ENCODE results near the gene CCDC33. TPM values are rescaled to one million over a fixed set of nuclear protein-coding genes. Genes with fewer than 3 reads are reported as not detected.

Gene CCDC33
- 1 to 10 TPM in 1 of 2 donors, not detected in 1; 1.5 TPM for total RNA-seq

GRCh38 chr15:74235962-74236361 is at the start of gene CCDC33:
Gene CCDC33 (plus strand): TSS chr15:74236326. CDS start chr15:74236720, 394 bp downstream.
- Histone ChIP-seq H3K27me3 (replicated peaks; ENCODE audit: insufficient read depth) (no peaks in the 10 kb centered on the region), H3K4me3 (no peak within 1 kb of the TSS), H3K36me3 (no peaks in the 10 kb centered on the region), H3K4me1 (replicated peaks) (peaks cover 5% of the 10 kb centered on the region), H3K9me3 (no peaks in the 10 kb centered on the region), H3K27ac (no peak within 1 kb of the TSS)
- TF ChIP-seq, protein P1, sequence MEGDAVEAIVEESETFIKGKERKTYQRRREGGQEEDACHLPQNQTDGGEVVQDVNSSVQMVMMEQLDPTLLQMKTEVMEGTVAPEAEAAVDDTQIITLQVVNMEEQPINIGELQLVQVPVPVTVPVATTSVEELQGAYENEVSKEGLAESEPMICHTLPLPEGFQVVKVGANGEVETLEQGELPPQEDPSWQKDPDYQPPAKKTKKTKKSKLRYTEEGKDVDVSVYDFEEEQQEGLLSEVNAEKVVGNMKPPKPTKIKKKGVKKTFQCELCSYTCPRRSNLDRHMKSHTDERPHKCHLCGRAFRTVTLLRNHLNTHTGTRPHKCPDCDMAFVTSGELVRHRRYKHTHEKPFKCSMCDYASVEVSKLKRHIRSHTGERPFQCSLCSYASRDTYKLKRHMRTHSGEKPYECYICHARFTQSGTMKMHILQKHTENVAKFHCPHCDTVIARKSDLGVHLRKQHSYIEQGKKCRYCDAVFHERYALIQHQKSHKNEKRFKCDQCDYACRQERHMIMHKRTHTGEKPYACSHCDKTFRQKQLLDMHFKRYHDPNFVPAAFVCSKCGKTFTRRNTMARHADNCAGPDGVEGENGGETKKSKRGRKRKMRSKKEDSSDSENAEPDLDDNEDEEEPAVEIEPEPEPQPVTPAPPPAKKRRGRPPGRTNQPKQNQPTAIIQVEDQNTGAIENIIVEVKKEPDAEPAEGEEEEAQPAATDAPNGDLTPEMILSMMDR (IDR thresholded peaks at IDR 0.05): no peak
- TF ChIP-seq POLR2AphosphoS5 (IDR thresholded peaks at IDR 0.05): no peak
- no peak for TF ChIP-seq POLR2A (IDR thresholded peaks at IDR 0.05)
- no peak for DNase-seq (ENCODE audit: low spot score)
- intact Hi-C loops (cut with DNase I): no loop called here
- WGBS: 51% methylated on average over 6 of the region's 6 CpGs

DNA sequence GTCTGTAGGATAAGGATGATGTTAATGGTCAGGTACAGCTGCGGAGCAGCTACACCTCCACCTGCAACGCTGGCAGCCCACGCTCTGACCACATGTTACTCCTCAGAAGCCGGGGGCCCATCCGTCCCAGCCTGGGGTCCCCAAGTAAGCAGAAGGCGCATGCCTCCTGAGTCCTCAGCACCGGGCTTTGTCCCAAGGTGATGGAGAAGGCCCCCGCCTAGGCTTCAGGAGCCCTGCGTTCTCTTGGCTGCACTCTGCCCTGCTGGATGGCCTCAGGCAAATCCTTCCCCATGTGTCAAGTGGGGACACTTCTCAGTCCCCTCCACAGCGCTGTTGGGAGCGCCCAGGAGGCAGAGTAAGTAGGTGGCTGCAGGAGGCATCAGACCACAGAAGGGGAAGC is 47.9 kb upstream of the CCDC33 start:
- Histone ChIP-seq H3K27me3 (replicated peaks; ENCODE audit: insufficient read depth) (no peaks in the 10 kb centered on the region), H3K4me3 (no peak overlapping the region), H3K9me3 (no peaks in the 10 kb centered on the region), H3K27ac (no peak overlapping the region), H3K36me3 (no peaks in the 10 kb centered on the region), H3K4me1 (replicated peaks) (no peaks in the 10 kb centered on the region)
- intact Hi-C loops (cut with DNase I): no loop called here
- TF ChIP-seq POLR2AphosphoS5 (IDR thresholded peaks at IDR 0.05) (no peak), POLR2A (IDR thresholded peaks at IDR 0.05) (no peak)
- TF ChIP-seq, protein P1 (IDR thresholded peaks at IDR 0.05): no peak
- 90% methylated on average over 10 of the region's 11 CpGs for WGBS
- DNase-seq (ENCODE audit: low spot score): no peak

DNA sequence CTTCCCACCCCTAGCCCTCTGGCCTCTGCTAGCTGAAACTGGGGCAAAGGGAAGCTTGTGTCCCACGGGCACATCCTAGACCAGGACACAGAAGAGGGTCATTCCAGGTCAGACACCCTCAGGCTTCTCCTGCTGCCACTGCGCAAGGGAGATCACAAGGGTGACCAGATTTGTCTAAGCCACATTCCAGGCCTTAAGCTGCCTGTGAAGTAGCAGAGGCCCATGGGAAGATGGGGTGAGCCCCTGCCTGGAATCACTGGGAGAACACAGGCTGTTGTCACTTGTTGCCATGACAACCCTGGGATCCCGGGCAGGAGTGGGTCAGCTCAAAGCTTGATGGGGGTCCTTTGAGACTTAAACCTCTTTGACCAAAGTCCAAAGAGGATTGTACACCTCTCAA is 44.3 kb upstream of the CCDC33 start:
- Histone ChIP-seq H3K36me3 (no peaks in the 10 kb centered on the region), H3K4me1 (replicated peaks) (no peaks in the 10 kb centered on the region), H3K4me3 (no peak overlapping the region), H3K27ac (no peak overlapping the region), H3K9me3 (no peaks in the 10 kb centered on the region), H3K27me3 (replicated peaks; ENCODE audit: insufficient read depth) (no peaks in the 10 kb centered on the region)
- DNase-seq (ENCODE audit: low spot score): no peak
- intact Hi-C loops (cut with DNase I): no loop called here
- TF ChIP-seq POLR2AphosphoS5 (IDR thresholded peaks at IDR 0.05): no peak
- no peak for TF ChIP-seq POLR2A (IDR thresholded peaks at IDR 0.05)
- TF ChIP-seq, protein P1 (IDR thresholded peaks at IDR 0.05): no peak
- 69% methylated on average over 3 of the region's 3 CpGs for WGBS

DNA sequence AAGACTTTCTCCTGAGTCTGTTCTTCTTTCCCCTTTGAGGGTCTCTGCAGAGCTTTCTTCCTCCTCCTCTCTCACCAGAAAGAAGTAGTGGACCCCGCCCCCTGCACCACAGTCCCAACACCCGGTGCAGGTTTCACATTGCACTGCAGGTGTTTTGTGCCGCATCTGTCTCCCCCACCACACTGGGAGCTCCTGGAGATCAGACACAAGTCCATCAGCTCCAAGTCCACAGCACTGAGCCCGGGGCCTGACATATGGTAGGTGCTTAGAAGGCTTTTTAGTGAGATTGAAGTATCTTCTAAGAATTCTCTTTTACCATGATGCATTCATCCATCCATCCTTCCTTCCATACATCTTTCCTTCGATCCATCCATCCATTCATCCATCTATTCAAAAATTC is 43.4 kb upstream of the CCDC33 start:
- H3K27ac ChIP-seq: no peak overlapping the region
- H3K4me3 ChIP-seq: no peak overlapping the region
- H3K4me1 ChIP-seq (replicated peaks): no peaks in the 10 kb centered on the region
- H3K27me3 ChIP-seq (replicated peaks; ENCODE audit: insufficient read depth): no peaks in the 10 kb centered on the region
- H3K9me3 ChIP-seq: no peaks in the 10 kb centered on the region
- intact Hi-C loops (cut with DNase I): no loop called here
- TF ChIP-seq, protein P1 (IDR thresholded peaks at IDR 0.05): no peak
- TF ChIP-seq POLR2AphosphoS5 (IDR thresholded peaks at IDR 0.05) (no peak), POLR2A (IDR thresholded peaks at IDR 0.05) (no peak)
- 89% methylated on average over 5 of the region's 5 CpGs for WGBS
- no peak for DNase-seq (ENCODE audit: low spot score)
- H3K36me3 ChIP-seq: no peaks in the 10 kb centered on the region

DNA sequence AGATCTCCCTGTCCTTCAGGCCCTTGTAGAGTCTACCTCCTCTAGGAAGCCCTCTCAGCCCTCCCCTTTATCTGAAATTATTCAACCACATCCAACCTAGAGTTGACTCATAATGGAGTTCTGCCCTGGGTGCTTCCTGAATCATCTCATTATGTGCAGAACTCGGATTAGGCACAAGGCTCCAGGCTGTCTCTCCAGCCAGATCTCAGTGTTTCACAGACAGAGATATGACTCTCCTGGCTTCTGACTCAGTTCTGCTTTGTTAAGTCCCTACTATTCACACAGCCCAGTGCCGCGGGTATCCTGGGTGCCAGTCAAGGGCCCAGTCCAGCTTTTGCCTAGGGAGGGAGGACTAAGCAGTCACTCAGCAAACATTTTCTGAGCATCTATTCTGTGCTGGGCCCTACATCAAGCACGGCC is 42.8 kb upstream of the CCDC33 start:
- no peaks in the 10 kb centered on the region for H3K36me3 ChIP-seq
- no peak overlapping the region for H3K4me3 ChIP-seq
- no peak for DNase-seq (ENCODE audit: low spot score)
- no peaks in the 10 kb centered on the region for H3K27me3 ChIP-seq (replicated peaks; ENCODE audit: insufficient read depth)
- 77% methylated on average over 4 of the region's 4 CpGs for WGBS
- H3K9me3 ChIP-seq: no peaks in the 10 kb centered on the region
- intact Hi-C loops (cut with DNase I): no loop called here
- no peaks in the 10 kb centered on the region for H3K4me1 ChIP-seq (replicated peaks)
- no peak overlapping the region for H3K27ac ChIP-seq
- TF ChIP-seq, protein P1 (IDR thresholded peaks at IDR 0.05): no peak
- TF ChIP-seq POLR2AphosphoS5 (IDR thresholded peaks at IDR 0.05) (no peak), POLR2A (IDR thresholded peaks at IDR 0.05) (no peak)
